SU-DHL-6 (cell line): Measurements from ENCODE around the gene ROR1.

Source experiments
- H2AFZ ChIP-seq: fragments of 200-600 bp; sonication (generic); 2 replicates; pipeline ENCODE4 v1.6.1; 2014; ENCODE audit warnings: low read depth, mild to moderate bottlenecking, moderate library complexity, mixed read lengths, antibody characterized with exemption, low read length; ENCODE audit not compliant: severe bottlenecking
- H3F3A ChIP-seq: fragments of 200-600 bp; shearing (Covaris generic); 2 replicates; pipeline ENCODE4 v1.6.0; 2016; ENCODE audit warnings: antibody characterized with exemption, mild to moderate bottlenecking; ENCODE audit not compliant: insufficient read depth
- H3K27ac ChIP-seq: fragments of 200-600 bp; sonication (generic); 2 replicates; pipeline ENCODE4 v1.5.1; 2016; ENCODE audit warnings: low read depth, mild to moderate bottlenecking, low read length, moderate library complexity, mixed read lengths
- H3K27me3 ChIP-seq: fragments of 200-600 bp; sonication (generic), shearing (Covaris generic); 2 replicates; pipeline ENCODE4 v1.6.0; 2014; ENCODE audit warnings: mild to moderate bottlenecking, low read length
- H3K36me3 ChIP-seq: fragments of 200-600 bp; sonication (generic); 2 replicates; pipeline ENCODE4 v1.6.1; 2014; ENCODE audit warnings: mild to moderate bottlenecking, low read length, mixed read lengths
- H3K4me2 ChIP-seq: fragments of 300-600, 200-600 bp; shearing (Covaris generic), sonication (generic); 2 replicates; pipeline ENCODE4 v1.6.0; 2014; ENCODE audit warnings: low read length, low read depth, mild to moderate bottlenecking; ENCODE audit not compliant: poor library complexity, severe bottlenecking
- H3K4me3 ChIP-seq: fragments of 200-600 bp; sonication (generic); 2 replicates; pipeline ENCODE4 v1.5.1; 2014; ENCODE audit warnings: antibody characterized with exemption, low read length, mild to moderate bottlenecking, mixed read lengths; ENCODE audit not compliant: insufficient read depth, poor library complexity, severe bottlenecking
- H3K79me2 ChIP-seq: fragments of 200-600 bp; sonication (generic); 2 replicates; pipeline ENCODE4 v1.6.1; 2014; ENCODE audit warnings: mild to moderate bottlenecking, low read length, moderate library complexity; ENCODE audit not compliant: insufficient read depth
- H3K9ac ChIP-seq: fragments of 200-600 bp; sonication (generic); 2 replicates; pipeline ENCODE4 v1.7.0; 2014; ENCODE audit warnings: mild to moderate bottlenecking, low read length
- H3K9me2 ChIP-seq: fragments of 200-600 bp; sonication (generic); replicated peaks from 2 replicates; pipeline ENCODE4 v1.6.1; 2014; ENCODE audit warnings: low read length; ENCODE audit not compliant: insufficient read depth
- H3K9me3 ChIP-seq: fragments of 200-600 bp; sonication (generic); 2 replicates; pipeline ENCODE4 v1.6.1; 2014; ENCODE audit warnings: low read length, mixed read lengths; ENCODE audit not compliant: insufficient read depth
- H4K20me1 ChIP-seq: fragments of 200-600 bp; sonication (generic); 2 replicates; pipeline ENCODE4 v1.6.1; 2014; ENCODE audit warnings: low read depth, mild to moderate bottlenecking, antibody characterized with exemption, low read length, moderate library complexity, mixed read lengths
- EZH2phosphoT487 ChIP-seq: fragments of 200-600 bp; sonication (generic), shearing (Covaris generic); conservative IDR thresholded peaks from 2 replicates; pipeline ENCODE4 v1.6.1; 2018; ENCODE audit warnings: mild to moderate bottlenecking, antibody characterized with exemption, low read length, moderate library complexity, mixed read lengths
- TF ChIP-seq, protein P1 (sequence below): fragments of 200-600 bp; sonication (generic); IDR thresholded peaks from one replicate; pipeline ENCODE4 v1.5.1; 2017; ENCODE audit warnings: antibody characterized with exemption, mild to moderate bottlenecking, low read length, moderate library complexity; ENCODE audit not compliant: insufficient read depth, poor library complexity, severe bottlenecking

Gene ROR1

DNA sequence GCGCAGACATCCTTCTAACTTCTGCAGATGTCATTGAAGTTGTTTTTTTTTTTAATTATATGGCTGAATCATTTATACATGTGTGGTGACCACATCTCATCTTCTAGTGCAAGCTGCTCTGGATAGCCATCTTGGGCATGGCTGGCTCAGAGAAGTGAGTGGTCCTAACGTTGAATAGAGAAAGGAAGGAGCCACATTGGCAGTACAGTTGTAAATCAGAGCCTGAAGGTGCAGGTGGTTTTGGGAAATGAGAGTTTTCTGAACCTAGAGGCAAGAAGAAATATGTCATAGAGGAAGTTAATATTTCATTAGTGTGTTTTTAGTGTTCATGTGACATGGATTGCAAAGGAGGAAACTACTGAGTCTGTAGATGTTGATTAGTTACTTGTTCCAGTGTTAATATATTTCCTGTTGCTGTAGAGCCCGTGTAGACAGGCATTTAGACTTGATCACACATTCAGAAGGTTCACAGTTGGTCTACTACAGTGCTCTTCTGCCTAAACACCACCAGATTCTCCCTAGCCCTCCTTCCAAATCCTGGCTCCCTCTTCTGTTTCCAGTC is 163.7 kb downstream of the ROR1 start:
- no peaks in the 10 kb centered on the region for H3K36me3 ChIP-seq

DNA sequence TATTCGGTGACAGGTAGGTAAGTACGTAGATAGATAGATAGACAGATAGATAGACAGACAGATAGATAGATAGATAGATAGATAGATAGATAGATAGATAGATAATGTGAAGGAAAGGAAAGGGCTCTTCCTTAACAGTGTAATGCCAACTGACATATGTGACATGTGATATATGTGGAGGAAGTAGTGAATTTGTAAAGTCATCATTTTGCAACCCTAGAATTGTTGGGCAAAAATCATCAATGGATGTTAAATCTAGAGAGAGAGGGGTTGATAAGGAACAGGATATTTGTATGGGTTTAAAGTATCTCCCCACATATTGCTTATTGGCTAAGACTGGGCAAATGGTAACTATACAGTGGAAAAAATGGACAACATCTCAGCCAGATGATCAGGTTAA is 166.6 kb downstream of the ROR1 start:
- Histone ChIP-seq H4K20me1 (no peaks in the 10 kb centered on the region), H3K79me2 (no peaks in the 10 kb centered on the region), H3K36me3 (no peaks in the 10 kb centered on the region), H3K27me3 (no peaks in the 10 kb centered on the region), H3K4me3 (no peak overlapping the region), H3K9ac (no peak overlapping the region), H3K27ac (no peak overlapping the region), H3K9me3 (no peaks in the 10 kb centered on the region), H3K4me2 (no peak overlapping the region), H3F3A (no peaks in the 10 kb centered on the region), H3K9me2 (no peaks in the 10 kb centered on the region), H2AFZ (no peak overlapping the region)
- TF ChIP-seq EZH2phosphoT487 = no peak
- TF ChIP-seq, protein P1, sequence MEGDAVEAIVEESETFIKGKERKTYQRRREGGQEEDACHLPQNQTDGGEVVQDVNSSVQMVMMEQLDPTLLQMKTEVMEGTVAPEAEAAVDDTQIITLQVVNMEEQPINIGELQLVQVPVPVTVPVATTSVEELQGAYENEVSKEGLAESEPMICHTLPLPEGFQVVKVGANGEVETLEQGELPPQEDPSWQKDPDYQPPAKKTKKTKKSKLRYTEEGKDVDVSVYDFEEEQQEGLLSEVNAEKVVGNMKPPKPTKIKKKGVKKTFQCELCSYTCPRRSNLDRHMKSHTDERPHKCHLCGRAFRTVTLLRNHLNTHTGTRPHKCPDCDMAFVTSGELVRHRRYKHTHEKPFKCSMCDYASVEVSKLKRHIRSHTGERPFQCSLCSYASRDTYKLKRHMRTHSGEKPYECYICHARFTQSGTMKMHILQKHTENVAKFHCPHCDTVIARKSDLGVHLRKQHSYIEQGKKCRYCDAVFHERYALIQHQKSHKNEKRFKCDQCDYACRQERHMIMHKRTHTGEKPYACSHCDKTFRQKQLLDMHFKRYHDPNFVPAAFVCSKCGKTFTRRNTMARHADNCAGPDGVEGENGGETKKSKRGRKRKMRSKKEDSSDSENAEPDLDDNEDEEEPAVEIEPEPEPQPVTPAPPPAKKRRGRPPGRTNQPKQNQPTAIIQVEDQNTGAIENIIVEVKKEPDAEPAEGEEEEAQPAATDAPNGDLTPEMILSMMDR = no peak

More for the DNA sequence above, 163.7 kb downstream of the ROR1 start:
- no peak overlapping the region for H3K4me2 ChIP-seq
- H2AFZ ChIP-seq = no peak overlapping the region
- H3K9ac ChIP-seq = no peak overlapping the region
- no peaks in the 10 kb centered on the region for H3F3A ChIP-seq
- H3K4me3 ChIP-seq = no peak overlapping the region
- no peaks in the 10 kb centered on the region for H4K20me1 ChIP-seq
- H3K9me2 ChIP-seq = no peaks in the 10 kb centered on the region
- H3K27me3 ChIP-seq = no peaks in the 10 kb centered on the region
- no peak for TF ChIP-seq EZH2phosphoT487
- TF ChIP-seq, protein P1 = no peak
- H3K27ac ChIP-seq = no peak overlapping the region
- no peaks in the 10 kb centered on the region for H3K9me3 ChIP-seq
- no peaks in the 10 kb centered on the region for H3K79me2 ChIP-seq

DNA sequence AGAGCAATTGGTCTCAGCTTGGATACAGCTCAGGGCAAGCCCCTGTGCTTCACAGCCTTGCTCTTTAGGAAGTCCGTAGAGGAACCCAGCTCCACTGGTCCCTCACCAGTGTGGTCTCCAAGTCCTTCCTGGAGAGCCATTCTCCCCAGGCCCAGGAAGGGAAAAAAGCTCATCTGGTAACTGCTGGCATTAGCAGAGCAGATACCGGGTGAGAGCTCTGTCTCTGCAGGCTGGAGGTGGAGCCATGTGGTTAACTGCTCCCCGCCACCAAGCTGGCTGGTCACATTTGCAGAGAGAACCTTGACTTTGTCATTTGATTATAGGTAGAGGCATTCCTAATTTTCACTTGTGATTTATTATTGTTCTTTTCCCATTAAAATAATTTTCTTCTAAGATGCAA is 169.6 kb downstream of the ROR1 start:
- H2AFZ ChIP-seq = no peak overlapping the region
- H3K4me3 ChIP-seq = no peak overlapping the region
- H3K9me3 ChIP-seq = no peaks in the 10 kb centered on the region
- no peaks in the 10 kb centered on the region for H3F3A ChIP-seq
- no peaks in the 10 kb centered on the region for H3K79me2 ChIP-seq
- no peaks in the 10 kb centered on the region for H3K36me3 ChIP-seq
- no peak for TF ChIP-seq EZH2phosphoT487
- TF ChIP-seq, protein P1 = no peak
- H4K20me1 ChIP-seq = no peaks in the 10 kb centered on the region
- no peak overlapping the region for H3K27ac ChIP-seq
- H3K27me3 ChIP-seq = no peaks in the 10 kb centered on the region
- H3K4me2 ChIP-seq = no peak overlapping the region
- H3K9ac ChIP-seq = no peak overlapping the region
- H3K9me2 ChIP-seq = no peaks in the 10 kb centered on the region
